GM18517 (cell line): ENCODE results near the gene SRGAP3.

Source experiments
- ATAC-seq: cut with Tn5 transposase; IDR thresholded peaks from one replicate; pipeline ENCODE4 v1.9.1; 2021; ENCODE audit warnings: mild to moderate bottlenecking, moderate library complexity; ENCODE audit not compliant: unreplicated experiment

Gene SRGAP3

DNA sequence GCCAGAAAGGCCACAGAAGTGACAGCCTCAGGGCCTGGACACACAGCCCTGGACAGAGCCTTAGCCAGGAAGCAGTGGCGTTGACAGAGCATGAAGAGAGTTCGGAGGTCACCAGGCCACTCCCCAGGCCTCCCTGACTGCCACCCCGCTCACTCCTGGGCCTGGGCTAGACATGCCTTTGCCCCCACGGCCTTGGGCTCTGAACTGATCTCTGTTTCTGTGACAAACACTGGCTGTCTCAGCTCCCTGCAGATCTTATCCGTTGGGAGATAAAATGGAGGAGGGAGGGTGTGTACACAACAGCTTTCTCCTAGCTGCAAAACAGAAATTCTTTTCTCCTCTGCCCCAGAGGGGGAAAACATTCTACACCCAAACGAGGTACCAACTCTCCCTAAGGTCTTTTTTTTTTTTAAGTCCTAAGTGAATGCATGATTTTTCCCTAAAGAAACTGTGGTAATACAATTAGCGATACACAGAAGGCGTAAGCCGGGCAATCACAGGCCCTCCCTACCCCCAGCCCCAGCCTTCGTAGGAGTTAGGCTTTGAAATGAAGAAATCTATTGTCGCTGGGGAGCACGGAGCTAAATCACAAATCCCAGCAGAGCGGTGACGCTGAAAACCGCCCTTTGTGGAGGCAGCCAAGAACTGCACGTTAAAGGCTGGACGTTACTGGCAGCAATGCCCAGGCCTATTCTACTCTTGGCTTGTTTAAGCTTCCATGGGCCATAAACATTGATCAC is 45.0 kb downstream of the SRGAP3 start:
- ATAC-seq = no peak

- ATAC-seq = no peak
Observed at GRCh38 chr3:9203317-9203716, 46.1 kb downstream of the SRGAP3 start.

GRCh38 chr3:9202546-9202945 is 46.9 kb downstream of the SRGAP3 start:
- ATAC-seq = no peak

DNA sequence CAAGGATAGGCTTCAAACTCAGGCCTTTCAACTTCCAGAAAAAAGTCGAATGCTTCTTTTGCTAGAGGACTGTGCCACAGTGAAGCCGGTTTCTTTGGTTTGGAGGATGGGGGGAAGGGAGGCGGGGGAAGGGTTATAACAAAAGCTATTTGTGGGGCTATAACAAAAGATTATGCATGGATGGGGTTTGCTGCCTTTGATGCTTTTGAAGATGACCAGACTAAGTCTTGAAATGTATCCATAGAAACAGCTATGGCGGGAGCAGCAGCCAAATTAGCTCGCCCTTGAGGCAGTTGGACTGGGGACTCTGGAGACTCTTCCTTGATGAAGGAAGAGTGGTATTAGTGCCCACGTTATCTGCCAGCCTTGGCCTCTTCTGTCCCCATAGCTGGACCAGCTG is 47.5 kb downstream of the SRGAP3 start:
- no peak for ATAC-seq

DNA sequence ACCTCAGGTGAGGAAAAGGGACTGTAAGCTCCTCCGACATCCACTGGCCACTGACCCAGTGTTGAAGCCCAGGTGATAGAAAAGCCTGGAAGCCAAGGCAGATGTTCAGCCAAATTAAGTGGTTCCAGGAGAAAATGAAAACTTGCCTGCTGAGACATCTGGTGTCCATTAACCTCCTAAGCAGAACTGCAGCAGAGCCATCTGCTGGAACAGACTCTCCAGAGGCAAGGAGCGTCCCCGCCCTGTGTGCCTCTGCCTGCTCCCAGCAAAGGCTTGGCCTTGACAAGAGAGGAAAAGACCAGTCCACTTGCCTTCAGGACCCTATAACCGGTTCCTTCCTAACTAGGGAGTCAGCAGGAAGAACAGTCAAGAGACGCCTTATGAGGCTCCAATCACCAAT is 48.2 kb downstream of the SRGAP3 start:
- ATAC-seq = no peak

DNA sequence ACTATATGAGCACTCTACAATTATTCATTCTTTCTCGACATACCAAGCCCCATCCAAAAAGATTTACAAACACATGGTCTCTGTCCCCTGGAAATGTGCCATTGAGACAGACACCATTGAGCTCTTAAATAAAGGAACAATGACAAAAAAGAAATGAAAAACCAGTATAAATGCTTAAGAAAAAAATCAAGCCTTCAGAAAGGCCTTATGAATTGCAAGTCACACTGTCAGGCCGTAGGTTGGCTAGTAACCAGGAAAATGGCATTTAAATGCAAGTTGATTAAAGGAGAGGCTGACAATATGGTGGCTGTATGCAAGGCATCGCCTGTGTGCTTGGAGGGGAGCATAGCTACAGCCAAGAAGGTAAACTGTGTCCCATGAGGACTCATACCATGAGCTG is 49.7 kb downstream of the SRGAP3 start:
- no peak for ATAC-seq

DNA sequence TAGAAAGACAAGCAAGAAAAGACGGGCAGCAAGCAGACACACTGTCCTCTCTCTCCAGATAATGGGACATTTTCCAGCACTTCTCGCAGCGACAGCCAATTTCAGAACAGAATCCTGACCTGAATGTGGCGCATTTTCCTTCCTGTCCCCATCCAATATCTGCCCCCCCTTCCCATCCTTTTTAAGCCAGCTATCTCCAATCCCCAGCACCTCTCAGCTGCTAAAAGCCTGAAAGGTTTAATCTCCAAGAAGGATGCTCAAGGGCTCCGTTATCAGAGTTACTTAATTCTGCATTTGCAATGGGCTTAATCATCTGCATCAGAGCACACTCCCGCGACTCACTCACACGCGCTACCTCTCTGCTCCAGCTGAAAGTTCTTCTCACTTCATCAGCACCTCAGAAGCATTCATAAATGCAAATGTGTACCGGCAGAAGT is 50.5 kb downstream of the SRGAP3 start:
- ATAC-seq = no peak

- no peak for ATAC-seq
Observed at GRCh38 chr3:9198261-9198660, 51.2 kb downstream of the SRGAP3 start.

- ATAC-seq = no peak
Observed at GRCh38 chr3:9196020-9196419, 53.4 kb downstream of the SRGAP3 start.

- ATAC-seq = no peak
Observed at GRCh38 chr3:9195390-9195789, 54.1 kb downstream of the SRGAP3 start.

- no peak for ATAC-seq
Observed at GRCh38 chr3:9194509-9195184, 54.8 kb downstream of the SRGAP3 start.

- no peak for ATAC-seq
Observed at GRCh38 chr3:9193633-9194195, 55.7 kb downstream of the SRGAP3 start.

- ATAC-seq = no peak
Observed at GRCh38 chr3:9193211-9193610, 56.2 kb downstream of the SRGAP3 start.

GRCh38 chr3:9192248-9193025 is 57.0 kb downstream of the SRGAP3 start:
- ATAC-seq = no peak

DNA sequence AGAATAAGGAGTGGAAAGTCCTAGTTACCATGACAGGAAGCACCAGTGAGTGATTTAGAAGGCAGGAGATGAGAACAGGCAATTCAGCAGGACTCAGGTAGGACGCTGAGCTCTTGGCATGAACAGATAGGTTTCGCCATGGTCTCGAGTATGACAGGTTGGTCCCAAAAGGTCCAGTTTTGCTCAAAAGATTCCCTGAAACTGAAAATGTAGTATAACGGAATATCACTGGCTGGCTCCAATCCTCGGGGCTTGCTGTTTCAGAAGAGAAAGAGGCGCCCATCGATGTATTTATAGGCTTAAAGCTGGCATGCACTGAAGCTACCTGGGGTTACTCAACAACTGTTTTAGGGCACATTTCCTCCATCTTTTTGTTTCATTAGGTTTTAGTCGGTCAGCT is 59.2 kb downstream of the SRGAP3 start:
- no peak for ATAC-seq

DNA sequence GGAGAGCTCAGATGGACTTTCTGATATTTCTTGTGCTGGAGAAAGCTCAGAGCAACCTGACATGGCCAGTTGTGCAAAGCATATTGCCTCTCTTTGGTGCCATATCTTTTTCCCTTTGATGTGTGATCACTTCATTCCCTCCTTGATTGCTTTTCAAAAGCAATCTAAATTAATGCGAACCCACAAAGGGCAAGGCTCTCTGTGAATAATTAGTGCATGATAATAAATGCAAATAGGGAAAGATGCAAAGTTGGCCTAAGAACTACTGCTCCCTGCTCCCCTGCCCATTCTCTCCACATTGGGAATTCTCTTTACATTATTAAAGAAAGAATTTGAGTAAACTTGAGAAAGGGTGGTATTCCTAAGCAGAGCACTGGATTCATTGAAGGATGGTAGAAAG is 60.9 kb downstream of the SRGAP3 start:
- ATAC-seq = no peak

- ATAC-seq = no peak
Observed at GRCh38 chr3:9185701-9186100, 63.7 kb downstream of the SRGAP3 start.

GRCh38 chr3:9185046-9185445 is 64.4 kb downstream of the SRGAP3 start:
- ATAC-seq = no peak

GRCh38 chr3:9184461-9184835 is 65.0 kb downstream of the SRGAP3 start:
- no peak for ATAC-seq

- no peak for ATAC-seq
Observed at GRCh38 chr3:9183811-9184460, 65.5 kb downstream of the SRGAP3 start.

DNA sequence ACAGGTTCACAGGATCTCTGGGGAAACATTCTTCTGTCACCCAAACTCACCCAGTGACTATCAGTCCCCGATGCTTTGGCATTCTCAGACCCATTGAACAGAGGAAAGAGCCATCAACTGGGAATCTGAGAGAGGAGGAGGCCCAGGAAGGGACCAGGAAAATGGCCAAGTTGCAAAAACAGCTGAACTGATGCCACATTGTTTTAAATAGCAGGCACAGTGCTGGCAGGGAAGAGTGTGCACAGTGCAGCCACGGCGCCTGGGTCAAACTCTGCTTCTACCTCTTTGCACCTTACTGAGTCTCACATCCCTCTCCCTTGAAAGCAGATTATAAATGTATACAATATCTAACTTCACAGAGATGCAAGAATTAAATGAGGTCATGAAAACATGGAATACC is 66.4 kb downstream of the SRGAP3 start:
- no peak for ATAC-seq
